Gastroesophageal sphincter (tissue), 4 donors: Measurements from ENCODE around the gene PMF1. TPM values are rescaled to one million over a fixed set of nuclear protein-coding genes. Genes with fewer than 3 reads are reported as not detected.
"Not testable (repeated sequence)": the region's sequence is repeated elsewhere in the genome, so short reads cannot be mapped to it uniquely, and the experiment has no call there.

Experiments
- ATAC-seq: fragments of 150-250 bp; one replicate; pipeline ENCODE4 v1.9.1; 2016; ENCODE audit warnings: mild to moderate bottlenecking, moderate library complexity
- H3K27ac ChIP-seq, 4 donors: fragments of 200-600 bp; sonication (generic) in 3 of 4; 1 replicate in 3 of 4; 2 replicates in 1 of 4; pipeline ENCODE4 v1.5.1; 2016 to 2019
- H3K27me3 ChIP-seq: fragments of 200-600 bp; sonication (generic); one replicate; pipeline ENCODE4 v1.5.1; 2019
- H3K36me3 ChIP-seq, 2 donors: fragments of 200-600 bp; sonication (generic); one replicate each; pipeline ENCODE4 v1.5.1; 2019; ENCODE audit warnings: control low read depth in 1 of 2
- H3K4me1 ChIP-seq, 3 donors: fragments of 200-600 bp; sonication (generic); 1 replicate in 2 of 3; 2 replicates in 1 of 3; pipeline ENCODE4 v1.5.1; 2016 to 2019; ENCODE audit warnings: control low read depth in 2 of 3
- H3K4me3 ChIP-seq, 2 donors: fragments of 200-600 bp; sonication (generic); one replicate each; pipeline ENCODE4 v1.5.1; 2019; ENCODE audit warnings: mild to moderate bottlenecking in 1 of 2, moderate library complexity in 1 of 2
- H3K9me3 ChIP-seq, 3 donors: fragments of 200-600 bp; sonication (generic); one replicate each; pipeline ENCODE4 v1.5.1; 2017 to 2019; ENCODE audit warnings: control low read depth in 2 of 3
- EP300 ChIP-seq: sonication (generic); formaldehyde crosslinking; IDR thresholded peaks from one replicate; pipeline ENCODE4 v1.6.1; 2017; ENCODE audit warnings: antibody characterized with exemption, mild to moderate bottlenecking
- POLR2A ChIP-seq, 2 donors: fragments of 450-650 bp; IDR thresholded peaks; one replicate each; pipeline ENCODE4 v1.6.1; 2017; ENCODE audit warnings: antibody characterized with exemption in 2 of 2, mild to moderate bottlenecking in 2 of 2, moderate library complexity in 1 of 2
- POLR2AphosphoS5 ChIP-seq: sonication (generic); formaldehyde crosslinking; IDR thresholded peaks from one replicate; pipeline ENCODE4 v1.6.1; 2017; ENCODE audit warnings: antibody characterized with exemption
- whole genome bisulfite sequencing, 2 donors: methylation state at CpG; one replicate each; pipeline ENCODE4 v1.1.5; 2018; ENCODE audit warnings: low coverage in 1 of 2; 5-methylcytosine and 5-hydroxymethylcytosine counted together
- total RNA-seq, 4 donors: library from RNA; depleted of rRNA; stranded (reverse); fragments of >200 nt; gene quantifications; one replicate each; pipeline ENCODE4 v1.1.0, GENCODE V29; 2016
- TF ChIP-seq, protein P1 (sequence below), 4 experiments: fragments of 200-600 bp in 2 of 4; fragments of 450-650 bp in 2 of 4; sonication (generic) in 1 of 4; IDR thresholded peaks; one replicate each; pipeline ENCODE4 v1.5.1; 2017 to 2019; ENCODE audit warnings: antibody characterized with exemption in 4 of 4, mild to moderate bottlenecking in 2 of 4, moderate library complexity in 2 of 4

PMF1 gene
- total RNA-seq, 4 donors from 2014 or later, result 49.3 to 58.9 (median 51.8) TPM

DNA sequence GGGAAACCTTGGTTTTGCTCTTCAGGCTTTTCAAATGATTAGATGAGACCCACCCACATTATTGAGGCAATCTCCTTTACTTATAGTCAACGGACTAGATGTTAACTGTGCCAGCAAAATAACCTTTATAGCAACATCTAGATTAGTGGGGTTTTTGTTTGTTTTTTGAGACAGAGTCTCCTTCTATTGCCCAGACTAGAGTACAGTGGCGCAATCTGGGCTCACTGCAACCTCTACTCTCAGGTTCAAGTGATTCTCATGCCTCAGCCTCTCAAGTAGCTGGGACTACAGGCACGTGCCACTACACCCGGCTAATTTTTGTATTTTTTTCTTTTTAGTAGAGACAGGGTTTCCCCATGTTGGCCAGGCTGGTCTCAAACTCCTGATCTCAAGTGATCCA is 22.5 kb upstream of the PMF1 start:
- WGBS, 2 donors, result 69 to 74% methylated on average over 4 of the region's 4 CpGs
- not testable (repeated sequence) for H3K36me3 ChIP-seq, ATAC-seq, H3K9me3 ChIP-seq, H3K4me3 ChIP-seq, H3K27ac ChIP-seq, H3K27me3 ChIP-seq
- H3K4me1 ChIP-seq, result peaks cover 0 to 17% (median 6%) of the 10 kb centered on the region in 3 donors

DNA sequence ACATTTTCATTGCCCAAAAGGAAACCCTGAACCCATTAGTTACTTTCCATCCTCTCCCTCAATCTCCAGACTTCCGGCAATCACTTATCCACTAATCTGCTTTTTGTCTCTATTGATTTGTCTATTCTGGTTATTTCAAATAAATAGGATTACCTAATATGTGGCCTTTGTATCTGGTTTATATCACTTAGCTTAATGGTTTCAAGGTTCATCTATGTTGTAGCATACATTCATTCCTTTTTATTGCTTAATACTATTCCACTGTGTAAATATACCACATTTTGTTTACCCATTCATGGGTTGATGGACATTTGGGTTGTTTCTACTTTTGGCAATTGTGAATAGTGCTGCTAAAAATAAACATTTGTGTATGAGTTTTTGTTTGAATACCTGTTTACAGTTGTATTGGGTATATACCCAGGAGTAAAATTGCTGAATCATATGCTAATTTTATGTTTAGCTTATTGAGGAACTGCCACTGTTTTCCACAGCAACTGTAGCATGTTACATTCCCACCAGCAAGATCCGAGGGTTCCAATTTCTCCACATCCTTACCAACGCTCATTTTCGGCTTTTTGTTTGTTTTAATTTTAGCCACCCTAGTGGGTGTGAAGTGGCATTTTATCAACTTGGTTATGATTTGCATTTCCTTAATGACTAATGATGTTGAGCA is 21.4 kb upstream of the PMF1 start:
- peaks cover 0 to 8% of the 10 kb centered on the region in 2 donors for H3K36me3 ChIP-seq
- H3K27me3 ChIP-seq, result no peaks in the 10 kb centered on the region
- no peak overlapping the region for H3K27ac ChIP-seq
- H3K4me3 ChIP-seq, result no peak overlapping the region
- no peaks in the 10 kb centered on the region for H3K9me3 ChIP-seq
- WGBS, 2 donors, result 80 to 84% methylated on average over 2 to 4 of the region's 4 CpGs
- no peak for ATAC-seq
- TF ChIP-seq POLR2A (IDR thresholded peaks at IDR 0.05) (no peak), EP300 (no peak), POLR2AphosphoS5 (no peak)
- TF ChIP-seq, protein P1, sequence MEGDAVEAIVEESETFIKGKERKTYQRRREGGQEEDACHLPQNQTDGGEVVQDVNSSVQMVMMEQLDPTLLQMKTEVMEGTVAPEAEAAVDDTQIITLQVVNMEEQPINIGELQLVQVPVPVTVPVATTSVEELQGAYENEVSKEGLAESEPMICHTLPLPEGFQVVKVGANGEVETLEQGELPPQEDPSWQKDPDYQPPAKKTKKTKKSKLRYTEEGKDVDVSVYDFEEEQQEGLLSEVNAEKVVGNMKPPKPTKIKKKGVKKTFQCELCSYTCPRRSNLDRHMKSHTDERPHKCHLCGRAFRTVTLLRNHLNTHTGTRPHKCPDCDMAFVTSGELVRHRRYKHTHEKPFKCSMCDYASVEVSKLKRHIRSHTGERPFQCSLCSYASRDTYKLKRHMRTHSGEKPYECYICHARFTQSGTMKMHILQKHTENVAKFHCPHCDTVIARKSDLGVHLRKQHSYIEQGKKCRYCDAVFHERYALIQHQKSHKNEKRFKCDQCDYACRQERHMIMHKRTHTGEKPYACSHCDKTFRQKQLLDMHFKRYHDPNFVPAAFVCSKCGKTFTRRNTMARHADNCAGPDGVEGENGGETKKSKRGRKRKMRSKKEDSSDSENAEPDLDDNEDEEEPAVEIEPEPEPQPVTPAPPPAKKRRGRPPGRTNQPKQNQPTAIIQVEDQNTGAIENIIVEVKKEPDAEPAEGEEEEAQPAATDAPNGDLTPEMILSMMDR (IDR thresholded peaks at IDR 0.05), result no peak
- peaks cover 0 to 28% (median 11%) of the 10 kb centered on the region in 3 donors for H3K4me1 ChIP-seq

- H3K27ac ChIP-seq, result peak overlapping the region; percentile 35 to 87 (median 86)
These were observed 19.7 kb upstream of the PMF1 start for GRCh38 chr1:156193208-156193487.

GRCh38 chr1:156193488-156194299 is 19.1 kb upstream of the PMF1 start, which contains the start of gene SLC25A44:
TSS of gene SLC25A44 (plus strand) at chr1:156194104. CDS start at chr1:156199848, 5,744 bp downstream.
- Histone ChIP-seq H3K4me3 (peak within 1 kb of the TSS; percentile 52 to 92), H3K4me1 (peaks cover 0 to 42% (median 11%) of the 10 kb centered on the region in 3 donors), H3K9me3 (no peaks in the 10 kb centered on the region), H3K27me3 (no peaks in the 10 kb centered on the region), H3K27ac (peak within 1 kb of the TSS; percentile 35 to 87 (median 86)), H3K36me3 (peaks cover 0 to 12% of the 10 kb centered on the region in 2 donors)
- 11 to 16% methylated on average over 15 to 28 of the region's 59 CpGs for WGBS, 2 donors
- TF ChIP-seq, protein P1 (IDR thresholded peaks at IDR 0.05), result peak in 3 of 4 experiments; percentile 53 to 62 (median 59)
- peak; percentile 51 to 63 for TF ChIP-seq POLR2A (IDR thresholded peaks at IDR 0.05)
- TF ChIP-seq POLR2AphosphoS5, result peak; percentile 70
- no peak for TF ChIP-seq EP300
- ATAC-seq, result peak; percentile 100

More at GRCh38 chr1:156193208-156193487, 19.7 kb upstream of the PMF1 start:
- Histone ChIP-seq H3K9me3 (no peaks in the 10 kb centered on the region), H3K4me3 (peak overlapping the region; percentile 52 to 92), H3K36me3 (peaks cover 0 to 12% of the 10 kb centered on the region in 2 donors), H3K4me1 (peaks cover 0 to 42% (median 11%) of the 10 kb centered on the region in 3 donors), H3K27me3 (no peaks in the 10 kb centered on the region)
- WGBS, 2 donors, result 81 to 88% methylated on average over 7 of the region's 7 CpGs
- ATAC-seq, result no peak
- TF ChIP-seq POLR2A (IDR thresholded peaks at IDR 0.05) (no peak), POLR2AphosphoS5 (no peak), EP300 (no peak)
- TF ChIP-seq, protein P1 (IDR thresholded peaks at IDR 0.05), result no peak

- H3K4me3 ChIP-seq, result peak overlapping the region; percentile 52 to 92
- H3K27ac ChIP-seq, result peak overlapping the region; percentile 2 to 87 (median 86)
- ATAC-seq, result no peak
- 8 to 14% methylated on average over 7 to 14 of the region's 14 CpGs for WGBS, 2 donors
- peaks cover 0 to 42% (median 11%) of the 10 kb centered on the region in 3 donors for H3K4me1 ChIP-seq
- TF ChIP-seq, protein P1 (IDR thresholded peaks at IDR 0.05), result no peak
- TF ChIP-seq EP300 (no peak), POLR2A (IDR thresholded peaks at IDR 0.05) (no peak), POLR2AphosphoS5 (no peak)
- peaks cover 0 to 13% of the 10 kb centered on the region in 2 donors for H3K36me3 ChIP-seq
- H3K27me3 ChIP-seq, result no peaks in the 10 kb centered on the region
- H3K9me3 ChIP-seq, result no peaks in the 10 kb centered on the region
These were observed 18.5 kb upstream of the PMF1 start for GRCh38 chr1:156194300-156194652.
